CD14-positive monocyte (primary cell): ENCODE measurements around the gene KLHL24. TPM values are rescaled to one million over a fixed set of nuclear protein-coding genes. Genes with fewer than 3 reads are reported as not detected.

Experiments used
- DNase-seq, 3 donors: peaks; one replicate each; pipeline ENCODE4 v3.0.0-alpha.2; 2011 to 2022
- H2AFZ ChIP-seq: 2 replicates; pipeline ENCODE4 v1.6.0; 2012; ENCODE audit warnings: mild to moderate bottlenecking, low read depth, low read length, inconsistent platforms; ENCODE audit not compliant: insufficient read depth, poor library complexity, severe bottlenecking
- H3K27ac ChIP-seq, 2 donors: 1 replicate in 1 of 2; 2 replicates in 1 of 2; pipeline ENCODE4 v1.5.1; 2012 to 2013; ENCODE audit warnings: low read length in 2 of 2, control low read depth in 1 of 2, inconsistent platforms in 1 of 2, low read depth in 1 of 2, mild to moderate bottlenecking in 1 of 2
- H3K27me3 ChIP-seq, 2 donors: one replicate each; pipeline versions ENCODE4 v1.6.0 to v1.6.1; 2011 to 2013; ENCODE audit warnings: low read length in 2 of 2; ENCODE audit not compliant: control insufficient read depth in 2 of 2, insufficient read depth in 2 of 2
- H3K36me3 ChIP-seq, 2 donors: replicated peaks in 1 of 2; 1 replicate in 1 of 2; 2 replicates in 1 of 2; pipeline versions ENCODE4 v1.5.1 to v1.6.1; 2012 to 2013; ENCODE audit warnings: low read length in 2 of 2, control low read depth in 1 of 2, inconsistent platforms in 1 of 2, mild to moderate bottlenecking in 1 of 2; ENCODE audit not compliant: insufficient read depth in 2 of 2, control insufficient read depth in 1 of 2
- H3K4me1 ChIP-seq, 2 donors: 1 replicate in 1 of 2; 2 replicates in 1 of 2; pipeline versions ENCODE4 v1.5.1 to v1.6.1; 2012 to 2013; ENCODE audit warnings: low read length in 2 of 2, control low read depth in 1 of 2, inconsistent platforms in 1 of 2, mild to moderate bottlenecking in 1 of 2, moderate library complexity in 1 of 2; ENCODE audit not compliant: insufficient read depth in 2 of 2, control insufficient read depth in 1 of 2
- H3K4me2 ChIP-seq: replicated peaks from 2 replicates; pipeline ENCODE3; 2012; ENCODE audit warnings: low read length, moderate library complexity, mild to moderate bottlenecking; ENCODE audit not compliant: poor library complexity, severe bottlenecking; ENCODE audit errors: extremely low read depth
- H3K4me3 ChIP-seq, 3 experiments: fragments of 200-600 bp in 1 of 3; sonication (generic) in 1 of 3; replicated peaks in 1 of 3; 1 replicate in 2 of 3; 2 replicates in 1 of 3; pipeline ENCODE4 v1.5.1; 2011 to 2013; ENCODE audit warnings: low read length in 3 of 3, mild to moderate bottlenecking in 3 of 3, control low read depth in 2 of 3, low read depth in 2 of 3, inconsistent platforms in 1 of 3, moderate library complexity in 1 of 3
- H3K79me2 ChIP-seq: 2 replicates; pipeline ENCODE4 v1.6.0; 2012; ENCODE audit warnings: mild to moderate bottlenecking, control low read depth, inconsistent platforms, low read length, moderate library complexity; ENCODE audit not compliant: insufficient read depth
- H3K9ac ChIP-seq: 2 replicates; pipeline ENCODE4 v1.6.0; 2017; ENCODE audit warnings: low read length, mild to moderate bottlenecking; ENCODE audit not compliant: insufficient read depth, poor library complexity, severe bottlenecking
- H3K9me3 ChIP-seq, 2 donors: replicated peaks in 1 of 2; 1 replicate in 1 of 2; 2 replicates in 1 of 2; pipeline versions ENCODE4 v1.5.1 to v1.6.1; 2012 to 2013; ENCODE audit warnings: low read length in 2 of 2, control low read depth in 1 of 2; ENCODE audit not compliant: control insufficient read depth in 1 of 2, insufficient read depth in 1 of 2
- H4K20me1 ChIP-seq: 2 replicates; pipeline ENCODE4 v1.6.0; 2012; ENCODE audit warnings: mild to moderate bottlenecking, low read length, control low read depth, moderate library complexity; ENCODE audit not compliant: insufficient read depth
- H3K27ac Mint-ChIP-seq, 7 donors: one replicate each; pipeline ENCODE4 v1.8.0; 2020; ENCODE audit warnings: mild to moderate bottlenecking in 7 of 7, mixed read lengths in 7 of 7, moderate library complexity in 6 of 7, inconsistent platforms in 2 of 7
- H3K27me3 Mint-ChIP-seq, 3 donors: one replicate each; pipeline ENCODE4 v1.8.0; 2021 to 2022; ENCODE audit warnings: low read depth in 3 of 3, mild to moderate bottlenecking in 3 of 3, mixed read lengths in 3 of 3, moderate library complexity in 3 of 3, inconsistent platforms in 1 of 3
- H3K36me3 Mint-ChIP-seq, 2 donors: one replicate each; pipeline ENCODE4 v1.8.0; 2020; ENCODE audit warnings: mixed read lengths in 2 of 2, inconsistent platforms in 1 of 2, mild to moderate bottlenecking in 1 of 2
- H3K4me1 Mint-ChIP-seq: one replicate; pipeline ENCODE4 v1.8.0; 2020; ENCODE audit warnings: mild to moderate bottlenecking, mixed read lengths
- H3K4me3 Mint-ChIP-seq, 2 donors: one replicate each; pipeline ENCODE4 v1.8.0; 2020; ENCODE audit warnings: mild to moderate bottlenecking in 2 of 2, mixed read lengths in 2 of 2, moderate library complexity in 1 of 2
- H3K9me3 Mint-ChIP-seq, 7 donors: one replicate each; pipeline ENCODE4 v1.8.0; 2020 to 2022; ENCODE audit warnings: mixed read lengths in 7 of 7, mild to moderate bottlenecking in 6 of 7, moderate library complexity in 6 of 7, inconsistent platforms in 2 of 7
- CTCF ChIP-seq: fragments of 200-600 bp; IDR thresholded peaks from one replicate; pipeline ENCODE4 v1.8.0; 2022; ENCODE audit warnings: antibody characterized with exemption, mild to moderate bottlenecking
- WGBS: methylation state at CpG from one replicate; pipeline ENCODE4 v1.1.5; 2013; ENCODE audit warnings: missing lambda C conversion rate; ENCODE audit not compliant: insufficient coverage; 5-methylcytosine and 5-hydroxymethylcytosine counted together
- intact Hi-C, 2 donors: fragments of 100-400 bp; cut with micrococcal nuclease; formaldehyde crosslinking; loops; one replicate each; pipeline versions ENCODE4 v1.15.0 to v1.15.1; 2023
- polyA plus RNA-seq, 3 donors: library from polyadenylated mRNA; depleted of rRNA in 1 of 3; unstranded in 2 of 3; stranded (reverse) in 1 of 3; fragments of 300-500 nt in 2 of 3; fragments of >200 nt in 1 of 3; fragmentation: Illumina TruSeq in 2 of 3; gene quantifications; 1 replicate in 2 of 3; 2 replicates in 1 of 3; pipeline ENCODE4 v1.2.3, GENCODE V29; 2012 to 2021

KLHL24 gene
- polyA plus RNA-seq, 3 donors, result 24.1 to 31.7 (median 31.4) TPM

GRCh38 chr3:183733553-183733952 lies 98.1 kb downstream of the KLHL24 start:
- Histone ChIP-seq H3K27me3 (no peaks in the 10 kb centered on the region), H3K79me2 (no peaks in the 10 kb centered on the region), H3K4me2 (no peak overlapping the region), H2AFZ (no peak overlapping the region), H3K9me3 (no peaks in the 10 kb centered on the region), H3K27ac (no peak overlapping the region), H3K36me3 (peaks cover 77 to 89% of the 10 kb centered on the region in 2 donors), H4K20me1 (no peaks in the 10 kb centered on the region), H3K9ac (no peak overlapping the region), H3K4me3 (no peak overlapping the region), H3K4me1 (no peaks in the 10 kb centered on the region)
- Mint-ChIP-seq H3K4me3 (no peak overlapping the region), H3K36me3 (peaks cover 76 to 92% of the 10 kb centered on the region in 2 donors), H3K27ac (peak overlapping the region in 1 of 7 donors; percentile 48), H3K4me1 (no peaks in the 10 kb centered on the region), H3K9me3 (peaks cover 0 to 3% (median 0%) of the 10 kb centered on the region in 7 donors), H3K27me3 (no peaks in the 10 kb centered on the region)
- no peak for TF ChIP-seq CTCF
- DNase-seq, result no peak
- intact Hi-C loops, result no loop called here
- 67% methylated on average over 2 of the region's 7 CpGs for WGBS

Other genes starting within 250 kb of the KLHL24 start
- gene MCF2L2, start 207.0 kb upstream of the KLHL24 start, polyA plus RNA-seq, result under 1 TPM in 2 of 3 donors, not detected in 1; 0.01 to 0.13 TPM
- gene KLHL6, start 79.9 kb upstream of the KLHL24 start, polyA plus RNA-seq, result 10 to 100 TPM in 2 of 3 donors, 1 to 10 TPM in 1; 5.7 to 15.2 (median 10.6) TPM
- gene YEATS2, start 62.2 kb downstream of the KLHL24 start, polyA plus RNA-seq, result 10 to 100 TPM in 1 of 3 donors, 1 to 10 TPM in 2; 4.2 to 33.0 (median 5.0) TPM
- gene MAP6D1, start 190.0 kb downstream of the KLHL24 start, polyA plus RNA-seq, result under 1 TPM in 2 of 3 donors, not detected in 1; 0.18 to 0.35 TPM
- gene PARL, start 249.3 kb downstream of the KLHL24 start, polyA plus RNA-seq, result 100 to 1,000 TPM in 2 of 3 donors, 10 to 100 TPM in 1; 65.6 to 196 (median 155) TPM